NCI-H1436 treated with DMSO at 0.1 percent for 48 hours (cell line): ENCODE measurements around the gene UBR7.
"Not testable (repeated sequence)": the region's sequence is repeated elsewhere in the genome, so short reads cannot be mapped to it uniquely, and the experiment has no call there.

Source experiments
- DNase-seq: peaks from one replicate; lab custom pipeline; 2025; lab: John Stamatoyannopoulos, UW

UBR7 gene

GRCh38 chr14:93195316-93195999 lies 11.6 kb upstream of the UBR7 start:
- DNase-seq: no peak

GRCh38 chr14:93199031-93199430 lies 8.0 kb upstream of the UBR7 start:
- no peak for DNase-seq

DNA sequence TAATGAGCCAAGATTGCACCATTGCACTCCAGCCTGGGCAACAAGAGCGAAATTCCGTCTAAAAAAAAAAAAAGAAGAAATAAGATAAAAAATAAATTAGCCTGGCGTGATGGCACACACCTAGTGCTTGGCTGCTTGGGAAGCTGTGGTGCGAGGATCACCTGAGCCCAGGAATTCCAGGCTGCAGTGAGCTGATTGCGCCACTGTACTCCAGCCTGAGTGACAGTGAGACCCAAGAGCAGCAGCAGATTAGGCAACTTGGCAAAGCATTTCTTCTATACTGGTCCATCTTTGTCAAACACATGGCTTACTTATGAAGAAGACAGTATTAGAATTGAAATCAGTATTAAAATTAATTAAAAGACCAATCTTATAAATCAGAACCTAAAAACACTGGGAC lies 6.5 kb upstream of the UBR7 start:
- DNase-seq: no peak

DNA sequence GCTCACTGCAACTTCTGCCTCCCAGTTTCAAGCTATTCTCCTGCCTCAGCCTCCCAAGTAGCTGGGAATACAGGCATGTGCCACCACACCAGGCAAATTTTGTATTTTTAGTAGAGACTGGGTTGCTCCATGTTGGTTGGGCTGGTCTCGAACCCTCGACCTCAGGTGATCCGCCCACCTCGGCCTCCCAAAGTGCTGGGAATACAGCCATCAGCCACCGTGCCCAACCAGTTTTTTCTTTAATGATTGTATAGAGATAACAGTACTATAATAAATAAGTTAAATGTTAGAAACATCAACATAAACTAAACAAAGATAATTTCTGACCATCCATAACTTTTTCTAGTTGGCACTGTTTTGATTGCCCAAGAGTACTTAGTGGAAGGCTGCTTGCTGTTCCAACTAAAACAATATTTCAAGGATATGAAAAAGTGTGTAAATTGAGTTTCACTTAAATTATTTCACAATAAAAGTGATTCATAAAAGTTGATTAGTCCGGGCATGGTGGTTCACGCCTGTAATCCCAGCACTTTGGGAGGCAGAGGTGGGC lies 5.8 kb upstream of the UBR7 start:
- no peak for DNase-seq

DNA sequence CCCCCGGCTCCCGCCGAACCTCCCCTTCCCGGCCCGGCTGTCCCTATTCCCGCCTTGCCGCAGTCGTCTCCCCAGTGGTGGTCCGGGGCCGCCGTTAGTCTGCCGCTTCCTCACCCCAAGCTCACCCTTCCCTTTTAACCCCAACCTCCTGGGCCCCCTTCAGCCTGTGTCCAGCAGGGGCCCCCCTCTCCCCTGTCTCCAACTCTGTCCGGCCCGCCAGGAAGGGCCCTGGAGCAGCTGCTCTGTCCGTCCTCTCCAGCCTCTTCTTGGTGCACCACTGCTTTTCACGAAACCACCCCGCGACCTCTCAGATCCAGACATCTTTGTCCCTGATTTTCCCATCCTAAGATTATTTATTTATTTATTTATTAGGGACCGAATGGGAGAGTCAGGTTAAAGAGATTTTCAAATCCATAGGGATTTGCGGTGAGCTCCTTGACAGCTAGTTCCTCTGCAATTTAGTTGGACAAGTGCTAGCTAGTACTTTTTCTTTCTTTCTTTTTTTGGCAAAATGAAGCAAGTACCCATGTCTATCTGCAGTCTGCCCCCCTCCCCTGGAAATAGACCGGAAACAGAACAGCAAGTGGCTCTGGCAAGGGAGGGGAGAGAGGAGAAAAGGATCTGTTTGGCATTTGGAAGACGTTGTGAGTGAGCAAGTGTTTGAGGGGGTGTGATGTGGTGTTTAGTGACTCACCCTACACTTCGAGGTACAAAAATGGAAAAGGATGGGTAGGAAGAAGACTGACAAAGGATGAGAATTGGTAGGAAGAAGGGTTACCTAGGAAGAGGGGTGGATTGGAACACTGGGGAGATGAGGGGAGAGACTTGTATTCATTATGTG lies 632 bp downstream of the UBR7 start:
- no peak for DNase-seq

- DNase-seq: no peak
Observed at GRCh38 chr14:93212432-93212831, 5.4 kb downstream of the UBR7 start.

DNA sequence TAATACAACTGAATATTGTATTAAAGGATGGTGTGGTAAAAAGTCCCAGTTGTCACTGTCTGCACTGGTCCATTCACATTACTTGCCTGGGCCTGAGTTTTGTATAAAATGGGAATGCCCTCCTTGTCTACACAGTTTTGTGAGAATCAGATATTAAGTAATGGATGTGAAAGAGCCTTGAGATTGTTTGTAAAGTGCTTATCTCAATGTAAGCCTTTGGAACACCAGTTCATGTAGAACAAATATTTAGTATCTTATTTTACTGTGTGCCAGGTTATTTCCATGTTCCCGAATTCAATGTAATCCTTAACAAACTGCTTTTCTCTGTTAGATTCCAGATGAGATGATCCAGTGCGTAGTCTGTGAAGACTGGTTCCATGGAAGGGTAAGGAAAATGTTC lies 7.5 kb downstream of the UBR7 start:
- no peak for DNase-seq

DNA sequence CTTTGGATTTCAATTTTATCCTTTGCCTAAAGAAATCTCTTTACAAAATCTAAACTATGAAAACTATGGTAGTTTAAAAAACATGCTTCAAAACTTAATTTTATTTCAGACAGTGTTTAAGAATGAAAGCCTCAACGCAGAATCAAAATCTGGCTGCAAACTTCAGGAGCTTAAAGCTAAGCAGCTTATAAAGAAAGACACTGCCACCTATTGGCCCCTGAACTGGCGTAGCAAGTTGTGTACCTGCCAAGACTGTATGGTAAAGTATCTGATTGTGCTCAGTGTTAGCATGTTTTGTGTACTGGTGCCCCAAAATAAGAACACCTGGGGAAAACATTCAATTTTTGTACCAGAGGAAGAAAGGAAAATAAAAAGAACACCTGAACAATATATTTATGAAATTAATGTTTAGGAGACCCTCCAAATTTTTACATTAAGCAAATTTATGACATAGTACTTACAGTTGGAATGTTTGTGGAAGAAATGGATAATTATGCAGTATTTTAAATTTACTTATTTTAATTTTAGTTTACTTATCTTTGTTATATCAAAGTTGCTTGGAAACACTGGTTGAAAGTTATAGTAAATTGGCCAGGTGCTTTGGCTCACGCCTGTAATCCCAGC lies 12.2 kb downstream of the UBR7 start:
- no peak for DNase-seq

DNA sequence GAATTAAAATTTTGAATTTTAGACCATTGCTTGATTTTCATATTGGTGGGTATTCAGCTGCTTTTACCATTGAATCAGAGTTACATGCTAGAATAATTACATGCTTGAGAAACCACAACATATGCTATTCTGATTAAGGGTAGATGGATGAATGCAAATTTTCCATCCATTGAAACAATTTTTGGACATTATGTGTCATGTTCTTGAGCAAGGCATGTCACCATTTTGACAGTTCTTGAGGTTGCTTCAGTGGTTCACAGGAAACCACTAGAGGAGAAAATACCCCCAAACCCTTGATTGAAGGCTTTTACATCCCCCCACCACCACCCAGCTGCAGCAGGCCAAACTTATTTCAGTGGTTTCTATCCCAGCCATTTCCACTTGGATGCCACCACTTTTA lies 13.5 kb downstream of the UBR7 start:
- DNase-seq: no peak

- no peak for DNase-seq
Observed at GRCh38 chr14:93223565-93223964, 16.5 kb downstream of the UBR7 start.

GRCh38 chr14:93228550-93228949 lies 21.5 kb downstream of the UBR7 start:
- DNase-seq: no peak

DNA sequence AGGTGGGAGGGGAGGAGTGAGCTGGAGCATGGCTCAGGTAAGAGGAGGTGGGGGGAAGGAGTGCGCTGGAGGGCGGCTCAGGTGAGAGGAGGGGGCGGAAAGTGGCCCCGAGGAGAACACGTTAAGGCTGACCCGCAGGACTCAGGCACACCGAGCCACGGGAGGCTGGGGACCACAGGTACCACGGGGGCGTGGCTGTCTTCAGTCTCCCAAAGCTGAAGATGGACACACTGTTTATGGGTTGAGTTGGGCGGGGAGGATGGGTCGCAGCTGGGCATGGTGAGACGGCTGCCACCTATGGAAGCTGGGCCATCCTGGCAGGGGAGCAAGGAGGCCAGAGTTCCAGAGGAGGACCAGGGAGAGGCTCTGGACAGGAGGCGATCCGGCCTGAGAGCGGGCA lies 23.5 kb downstream of the UBR7 start:
- no peak for DNase-seq

DNA sequence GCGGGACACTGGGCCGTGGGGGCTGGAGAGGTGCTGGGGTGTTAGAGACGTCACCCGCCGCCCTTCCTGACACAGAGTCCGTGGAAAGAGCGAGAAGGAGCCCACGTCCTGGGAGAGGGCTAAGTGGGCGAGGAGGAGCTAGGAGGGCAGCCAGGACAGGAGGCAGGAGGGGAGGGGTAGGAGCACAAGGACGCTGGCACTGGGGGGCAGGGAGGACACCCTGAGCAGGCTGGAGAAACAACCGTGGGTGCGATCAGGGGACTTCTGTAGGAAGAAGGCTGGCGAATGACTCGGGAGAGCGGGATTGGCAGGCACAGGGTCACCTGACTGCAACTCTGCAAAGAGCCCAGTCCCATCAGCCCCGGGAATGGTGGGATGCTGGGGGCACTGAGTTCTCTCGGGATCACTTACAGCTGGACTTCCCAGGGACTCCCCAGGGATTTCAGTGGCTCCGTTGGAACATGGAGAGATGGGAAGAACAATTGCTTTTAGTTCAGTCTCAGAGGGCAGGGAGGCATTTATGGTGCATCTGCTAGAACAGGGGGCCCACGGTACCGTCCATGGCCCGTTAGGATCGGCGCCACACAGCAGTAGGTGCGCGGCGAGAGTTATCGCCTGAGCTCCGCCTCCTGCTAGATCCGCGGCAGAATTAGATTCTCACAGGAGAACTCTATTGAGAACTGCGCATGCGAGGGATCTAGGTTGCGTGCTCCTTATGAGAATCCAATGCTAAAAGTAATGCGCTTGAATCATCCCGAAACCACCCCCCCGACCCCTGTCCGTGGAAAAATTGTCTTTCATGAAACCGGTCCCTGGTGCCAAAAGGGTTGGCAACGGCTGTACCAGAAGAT lies 24.3 kb downstream of the UBR7 start:
- DNase-seq: no peak

GRCh38 chr14:93232159-93232558 lies 25.1 kb downstream of the UBR7 start:
- DNase-seq: no peak

DNA sequence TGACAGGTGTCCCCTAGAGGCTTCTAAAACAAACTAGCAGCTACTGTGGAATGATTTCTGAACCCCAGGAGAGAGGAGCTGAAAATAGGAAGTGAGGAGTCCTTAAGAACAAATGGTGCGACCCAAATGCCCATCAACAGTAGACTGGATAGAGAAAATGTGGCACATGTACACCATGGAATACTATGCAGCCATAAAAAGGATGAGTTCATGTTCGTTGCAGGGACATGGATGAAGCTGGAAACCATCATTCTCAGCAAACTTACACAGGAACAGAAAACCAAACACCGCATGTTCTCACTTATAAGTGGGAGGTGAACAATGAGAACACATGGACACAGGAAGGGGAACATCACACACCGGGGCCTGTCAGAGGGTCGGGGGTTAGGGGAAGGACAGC lies 26.0 kb downstream of the UBR7 start:
- DNase-seq: not testable (repeated sequence)

DNA sequence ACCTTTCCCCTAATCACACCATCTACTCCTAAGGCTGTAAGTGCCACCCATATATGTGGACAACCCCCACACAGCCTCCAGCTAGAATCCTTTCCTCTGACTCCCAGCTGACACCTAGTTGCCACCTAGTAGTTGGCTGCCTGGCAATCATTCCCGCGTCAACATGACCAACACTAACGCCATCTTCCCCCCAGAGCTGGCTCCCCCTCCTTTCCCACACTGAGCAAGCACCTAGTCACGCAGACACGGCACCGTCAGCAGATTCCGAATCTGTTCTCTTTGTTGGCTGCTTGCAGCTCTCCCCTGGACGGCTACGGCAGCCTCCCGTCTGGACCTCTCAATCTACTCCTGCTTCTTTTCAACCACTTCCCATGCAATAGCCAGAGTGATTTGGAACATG lies 27.7 kb downstream of the UBR7 start:
- DNase-seq: no peak

- no peak for DNase-seq
Observed at GRCh38 chr14:93239869-93240677, 33.0 kb downstream of the UBR7 start.

DNA sequence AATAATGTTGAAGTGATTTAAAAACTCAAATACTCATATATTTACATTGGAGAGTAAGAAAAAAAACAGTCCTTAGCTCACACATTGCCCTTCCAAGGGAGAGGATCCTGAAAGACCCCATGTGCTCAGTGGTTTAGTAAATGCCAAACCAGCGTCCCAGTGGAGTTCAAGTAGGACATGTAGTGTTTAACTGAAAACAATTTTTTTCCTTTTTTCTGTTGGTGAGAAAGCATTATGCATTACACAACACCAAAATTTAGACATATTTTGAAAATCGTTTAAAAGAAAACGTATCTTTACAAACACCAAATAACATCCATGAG lies 33.6 kb downstream of the UBR7 start:
- DNase-seq: no peak

DNA sequence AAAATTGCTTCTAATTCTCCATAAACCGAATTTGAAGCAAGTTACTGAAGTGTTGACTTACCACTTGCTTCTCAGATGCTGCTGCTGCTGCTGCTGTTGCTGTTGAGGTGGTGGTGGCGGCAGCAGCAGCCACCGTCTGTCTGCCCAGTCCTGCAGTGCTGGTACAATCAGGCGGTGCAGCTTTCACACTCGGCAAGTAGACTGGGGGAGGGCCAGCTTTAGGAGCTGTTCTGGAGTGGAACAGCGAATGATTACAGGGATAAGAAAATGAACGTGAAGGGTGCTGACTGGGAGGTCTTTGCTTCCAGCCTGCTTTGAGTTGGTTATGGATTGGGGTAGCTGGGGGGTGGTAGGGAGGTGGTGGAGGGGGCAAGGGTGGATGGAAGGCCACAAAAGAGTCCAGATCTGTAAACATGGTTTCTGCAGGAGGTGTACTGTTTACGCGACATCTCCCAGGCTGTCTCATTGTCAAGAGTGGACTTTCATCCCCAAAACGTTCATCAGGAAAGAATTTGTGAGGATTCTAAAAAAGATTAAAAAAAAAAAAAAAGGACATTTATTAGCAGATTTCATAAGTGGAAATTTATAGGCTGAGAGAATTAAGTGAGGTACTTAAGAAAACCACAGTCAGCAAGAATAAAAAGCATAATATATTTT lies 38.8 kb downstream of the UBR7 start:
- DNase-seq: no peak

- no peak for DNase-seq
Observed at GRCh38 chr14:93246534-93246933, 39.5 kb downstream of the UBR7 start.
